NB4 (cell line): ENCODE data around the gene TRAIP.

Experiments
- DNase-seq: peaks from one replicate; pipeline ENCODE4 v3.0.0; 2010; ENCODE audit warnings: low read depth
- H3K4me3 ChIP-seq: one replicate; pipeline ENCODE4 v1.5.1; 2011; ENCODE audit warnings: mild to moderate bottlenecking, low read depth, low read length, moderate library complexity
- MYC ChIP-seq: IDR thresholded peaks from 2 replicates; pipeline ENCODE4 v1.6.1; 2011; ENCODE audit warnings: low read depth, low read length
- POLR2A ChIP-seq: IDR thresholded peaks from 2 replicates; pipeline ENCODE4 v1.6.1; 2011; ENCODE audit warnings: mild to moderate bottlenecking; ENCODE audit not compliant: insufficient read length; ENCODE audit errors: extremely low read depth
- TF ChIP-seq, protein P1 (sequence below): IDR thresholded peaks from one replicate; pipeline ENCODE4 v1.5.1; 2012; ENCODE audit warnings: low read depth, low read length
- TF ChIP-seq, protein P2 (sequence below): IDR thresholded peaks from 2 replicates; pipeline ENCODE4 v1.6.1; 2011; ENCODE audit warnings: low read depth, low read length

The TRAIP gene

DNA sequence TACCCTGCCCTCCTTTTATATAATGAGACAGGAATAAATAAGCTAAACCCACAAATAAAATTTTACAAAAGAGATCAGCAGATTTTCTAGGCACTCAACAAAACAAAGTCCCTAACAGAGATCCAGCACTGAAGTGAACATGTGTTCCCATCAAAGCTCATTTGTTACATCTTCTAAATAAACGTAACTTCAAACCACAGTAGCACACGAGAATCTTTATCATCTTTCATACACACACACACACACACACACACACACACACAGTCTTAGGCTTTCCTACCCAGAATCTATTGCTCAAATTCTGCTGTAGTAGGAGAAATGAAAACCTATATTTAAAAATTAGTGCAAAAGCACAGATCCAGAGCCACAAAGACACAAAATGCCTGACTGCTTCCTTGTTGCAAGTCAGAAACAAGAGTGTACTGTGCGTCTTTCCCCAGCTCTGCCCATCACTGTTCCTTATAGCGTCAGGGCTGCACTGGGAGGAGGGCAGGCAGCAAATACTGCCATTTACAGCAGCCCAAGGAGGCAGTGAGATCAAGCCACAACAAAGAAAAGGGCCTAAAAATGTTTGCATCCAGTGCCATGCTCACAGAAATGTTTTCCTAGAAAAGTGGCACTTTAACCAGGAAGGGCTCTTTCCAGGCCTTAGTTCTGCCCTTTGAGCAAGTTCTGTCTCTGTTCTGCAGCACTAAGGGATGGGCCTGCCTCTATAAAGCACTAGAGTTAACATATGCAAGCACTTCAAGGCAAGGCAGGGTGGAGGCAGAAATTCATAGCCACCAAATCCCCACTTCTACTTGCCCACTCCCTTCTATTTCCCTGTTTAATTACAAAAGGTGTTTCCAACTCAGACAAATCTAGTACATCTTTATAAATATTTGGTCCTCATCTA is 76.0 kb downstream of the TRAIP start:
- DNase-seq: no peak
- no peak overlapping the region for H3K4me3 ChIP-seq
- no peak for TF ChIP-seq POLR2A
- TF ChIP-seq, protein P1, sequence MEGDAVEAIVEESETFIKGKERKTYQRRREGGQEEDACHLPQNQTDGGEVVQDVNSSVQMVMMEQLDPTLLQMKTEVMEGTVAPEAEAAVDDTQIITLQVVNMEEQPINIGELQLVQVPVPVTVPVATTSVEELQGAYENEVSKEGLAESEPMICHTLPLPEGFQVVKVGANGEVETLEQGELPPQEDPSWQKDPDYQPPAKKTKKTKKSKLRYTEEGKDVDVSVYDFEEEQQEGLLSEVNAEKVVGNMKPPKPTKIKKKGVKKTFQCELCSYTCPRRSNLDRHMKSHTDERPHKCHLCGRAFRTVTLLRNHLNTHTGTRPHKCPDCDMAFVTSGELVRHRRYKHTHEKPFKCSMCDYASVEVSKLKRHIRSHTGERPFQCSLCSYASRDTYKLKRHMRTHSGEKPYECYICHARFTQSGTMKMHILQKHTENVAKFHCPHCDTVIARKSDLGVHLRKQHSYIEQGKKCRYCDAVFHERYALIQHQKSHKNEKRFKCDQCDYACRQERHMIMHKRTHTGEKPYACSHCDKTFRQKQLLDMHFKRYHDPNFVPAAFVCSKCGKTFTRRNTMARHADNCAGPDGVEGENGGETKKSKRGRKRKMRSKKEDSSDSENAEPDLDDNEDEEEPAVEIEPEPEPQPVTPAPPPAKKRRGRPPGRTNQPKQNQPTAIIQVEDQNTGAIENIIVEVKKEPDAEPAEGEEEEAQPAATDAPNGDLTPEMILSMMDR: no peak
- TF ChIP-seq, protein P2, sequence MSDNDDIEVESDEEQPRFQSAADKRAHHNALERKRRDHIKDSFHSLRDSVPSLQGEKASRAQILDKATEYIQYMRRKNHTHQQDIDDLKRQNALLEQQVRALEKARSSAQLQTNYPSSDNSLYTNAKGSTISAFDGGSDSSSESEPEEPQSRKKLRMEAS: no peak
- TF ChIP-seq MYC: no peak

DNA sequence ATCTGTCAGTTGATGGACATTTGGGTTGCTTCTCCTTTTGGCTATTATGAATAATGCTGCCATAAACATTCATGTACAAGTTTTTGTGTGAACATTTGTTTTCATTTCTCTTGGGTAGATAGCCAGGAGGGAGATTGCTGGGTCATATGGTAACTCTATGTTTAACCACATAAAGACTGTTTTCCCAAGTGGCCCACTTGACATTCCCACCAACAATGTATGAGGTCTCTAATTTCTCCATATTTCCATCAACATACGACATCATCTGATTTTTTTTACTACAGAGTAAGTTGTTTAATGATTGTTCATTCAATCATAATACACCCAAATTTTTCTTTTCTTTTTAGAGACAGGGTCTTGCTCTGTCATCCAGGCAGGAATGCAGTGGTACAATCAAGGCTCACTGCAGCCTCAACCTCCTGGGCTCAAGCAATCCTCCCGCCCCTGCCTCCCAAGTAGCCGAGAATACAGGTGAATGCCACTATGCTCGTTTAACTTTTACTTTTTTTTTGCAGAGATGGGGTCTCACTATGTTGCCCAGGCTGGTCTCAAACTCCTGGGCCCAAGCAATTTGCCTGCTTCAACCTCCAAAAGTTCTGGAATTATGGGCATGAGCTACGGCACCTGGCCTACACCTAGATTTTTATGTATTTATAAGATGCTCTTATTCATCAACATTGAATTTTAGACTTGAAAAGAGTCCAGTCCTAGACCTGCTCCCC is 76.8 kb downstream of the TRAIP start:
- H3K4me3 ChIP-seq: no peak overlapping the region
- TF ChIP-seq POLR2A (no peak), MYC (no peak)
- TF ChIP-seq, protein P2: no peak
- TF ChIP-seq, protein P1: no peak
- DNase-seq: no peak
